GM18498 (cell line): ENCODE measurements around the gene UVSSA.

Source experiments
- ATAC-seq: cut with Tn5 transposase; IDR thresholded peaks from one replicate; pipeline ENCODE4 v1.9.1; 2021; ENCODE audit warnings: mild to moderate bottlenecking, moderate library complexity; ENCODE audit not compliant: unreplicated experiment

Gene UVSSA

GRCh38 chr4:1373892-1374705, 27.1 kb downstream of the UVSSA start:
- ATAC-seq: no peak

- ATAC-seq: no peak
Observed at GRCh38 chr4:1374706-1375045, 27.7 kb downstream of the UVSSA start.

GRCh38 chr4:1375051-1375721, 28.2 kb downstream of the UVSSA start:
- no peak for ATAC-seq

GRCh38 chr4:1375761-1376322, 28.8 kb downstream of the UVSSA start:
- no peak for ATAC-seq

- ATAC-seq: no peak
Observed at GRCh38 chr4:1376391-1376840, 29.4 kb downstream of the UVSSA start.

- no peak for ATAC-seq
Observed at GRCh38 chr4:1376841-1377605, 30.0 kb downstream of the UVSSA start.

GRCh38 chr4:1377606-1378261, 30.7 kb downstream of the UVSSA start:
- ATAC-seq: no peak

GRCh38 chr4:1378559-1379231, 31.7 kb downstream of the UVSSA start:
- ATAC-seq: no peak

- no peak for ATAC-seq
Observed at GRCh38 chr4:1379351-1379781, 32.4 kb downstream of the UVSSA start.

GRCh38 chr4:1379801-1380331, 32.9 kb downstream of the UVSSA start:
- ATAC-seq: no peak

GRCh38 chr4:1380368-1381151, 33.6 kb downstream of the UVSSA start:
- no peak for ATAC-seq

GRCh38 chr4:1381181-1381621, 34.2 kb downstream of the UVSSA start:
- ATAC-seq: no peak

- ATAC-seq: no peak
Observed at GRCh38 chr4:1381944-1382541, 35.0 kb downstream of the UVSSA start.

GRCh38 chr4:1382776-1383727, 36.0 kb downstream of the UVSSA start:
- ATAC-seq: no peak

- no peak for ATAC-seq
Observed at GRCh38 chr4:1383728-1384591, 37.0 kb downstream of the UVSSA start.

GRCh38 chr4:1384675-1385372, 37.8 kb downstream of the UVSSA start:
- ATAC-seq: no peak
